A673 (cell line): ENCODE data around the gene ASB15.

Source experiments
- CTCF ChIP-seq: fragments of 300-800, 200-600 bp; sonication (generic); conservative IDR thresholded peaks from 2 replicates; pipeline ENCODE4 v1.5.1; 2017; ENCODE audit warnings: low read depth, mild to moderate bottlenecking, antibody characterized with exemption, low read length, moderate library complexity, mixed read lengths
- EZH2 ChIP-seq: fragments of 200-600 bp; sonication (generic); IDR thresholded peaks from 2 replicates; pipeline ENCODE4 v1.6.1; 2017; ENCODE audit warnings: borderline replicate concordance, low read depth, mild to moderate bottlenecking, mixed read lengths, antibody characterized with exemption, low read length; ENCODE audit not compliant: poor library complexity, severe bottlenecking

- TF ChIP-seq CTCF (no peak), EZH2 (no peak)
Observed at GRCh38 chr7:123573896-123574467, 27.6 kb upstream of the ASB15 start.
